Brain pericyte (primary cell): ENCODE results near the gene MAPK10.
"Not testable (repeated sequence)": the region's sequence is repeated elsewhere in the genome, so short reads cannot be mapped to it uniquely, and the experiment has no call there.

Experiments used
- DNase-seq: peaks from one replicate; pipeline ENCODE4 v3.0.0-alpha.2; 2012; ENCODE audit warnings: low read depth, low spot score

MAPK10 gene

GRCh38 chr4:86036736-86037135 lies 323.1 kb downstream of the MAPK10 start:
- no peak for DNase-seq

- DNase-seq = no peak
These were observed 324.2 kb downstream of the MAPK10 start for GRCh38 chr4:86035688-86036087.

GRCh38 chr4:86034616-86035015 lies 325.2 kb downstream of the MAPK10 start:
- DNase-seq = no peak

GRCh38 chr4:86033171-86033570 lies 326.7 kb downstream of the MAPK10 start:
- DNase-seq = peak; percentile 75

- peak; percentile 44 for DNase-seq
These were observed 327.3 kb downstream of the MAPK10 start for GRCh38 chr4:86032476-86033022.

GRCh38 chr4:86031927-86032326 lies 327.9 kb downstream of the MAPK10 start:
- DNase-seq = no peak

- DNase-seq = no peak
These were observed 333.1 kb downstream of the MAPK10 start for GRCh38 chr4:86026720-86027119.

GRCh38 chr4:86021671-86022070 lies 338.2 kb downstream of the MAPK10 start:
- DNase-seq = not testable (repeated sequence)

GRCh38 chr4:86019906-86020305 lies 339.9 kb downstream of the MAPK10 start:
- no peak for DNase-seq

- DNase-seq = no peak
These were observed 340.5 kb downstream of the MAPK10 start for GRCh38 chr4:86019362-86019761.

- peak; percentile 53 for DNase-seq
These were observed 344.2 kb downstream of the MAPK10 start for GRCh38 chr4:86015412-86016350.

- no peak for DNase-seq
These were observed 345.3 kb downstream of the MAPK10 start for GRCh38 chr4:86014599-86014998.

- DNase-seq = no peak
These were observed 346.2 kb downstream of the MAPK10 start for GRCh38 chr4:86013621-86014020.

GRCh38 chr4:86011117-86011516 lies 348.7 kb downstream of the MAPK10 start:
- peak; percentile 64 for DNase-seq

- DNase-seq = no peak
These were observed 352.8 kb downstream of the MAPK10 start for GRCh38 chr4:86007042-86007441.

- no peak for DNase-seq
These were observed 353.8 kb downstream of the MAPK10 start for GRCh38 chr4:86006057-86006456.

GRCh38 chr4:86004030-86004429 lies 355.8 kb downstream of the MAPK10 start:
- no peak for DNase-seq

GRCh38 chr4:86001591-86001990 lies 358.3 kb downstream of the MAPK10 start:
- no peak for DNase-seq

GRCh38 chr4:85995361-85995760 lies 364.5 kb downstream of the MAPK10 start:
- no peak for DNase-seq

- DNase-seq = no peak
These were observed 365.3 kb downstream of the MAPK10 start for GRCh38 chr4:85994576-85994975.

GRCh38 chr4:85993641-85994040 lies 366.2 kb downstream of the MAPK10 start:
- no peak for DNase-seq

GRCh38 chr4:85986266-85986665 lies 373.6 kb downstream of the MAPK10 start:
- no peak for DNase-seq

GRCh38 chr4:85979276-85979675 lies 380.6 kb downstream of the MAPK10 start:
- DNase-seq = no peak
